GM12865 (cell line): ENCODE data around the gene ATP8B3.

Experiments used
- DNase-seq: peaks from one replicate; pipeline ENCODE4 v3.0.0; 2010; ENCODE audit warnings: low read depth
- H3K4me3 ChIP-seq: 2 replicates; pipeline ENCODE4 v1.5.1; 2011; ENCODE audit warnings: mild to moderate bottlenecking, low read depth, low read length, control low read depth
- TF ChIP-seq, protein P1 (sequence below): IDR thresholded peaks from 2 replicates; pipeline ENCODE4 v1.5.1; 2011; ENCODE audit warnings: low read length, control low read depth, low read depth, inconsistent platforms; ENCODE audit not compliant: insufficient read depth; ENCODE audit errors: missing control alignments

The ATP8B3 gene

DNA sequence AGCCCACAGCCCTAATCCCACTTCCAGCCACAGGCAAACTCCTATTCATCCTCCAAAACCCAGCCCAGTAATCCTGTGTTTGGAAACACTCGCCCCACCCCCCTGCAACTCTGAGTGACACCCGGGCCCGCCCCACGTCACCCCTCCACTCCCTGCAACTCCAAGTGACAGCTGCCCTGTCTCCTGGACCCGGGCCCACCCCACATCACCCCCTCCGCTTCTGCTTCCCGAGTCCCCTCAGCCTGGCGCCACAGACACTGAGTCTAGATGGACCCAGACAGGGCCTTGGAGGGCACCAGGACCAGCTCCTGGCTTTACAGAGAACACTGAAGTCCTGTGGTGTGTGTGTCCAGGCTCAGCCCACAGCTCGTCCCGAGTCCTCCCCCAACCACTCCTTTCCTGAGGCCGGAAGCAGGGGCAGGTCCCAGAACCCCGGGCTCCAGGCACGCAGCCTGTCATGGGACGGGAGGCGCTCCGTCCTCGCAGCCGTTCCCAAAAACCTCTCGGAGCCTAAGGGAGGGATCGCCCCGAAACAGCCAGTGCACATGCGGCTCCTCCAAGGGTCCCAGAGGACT lies 28.6 kb upstream of the ATP8B3 start:
- no peak for DNase-seq
- no peak overlapping the region for H3K4me3 ChIP-seq
- TF ChIP-seq, protein P1, sequence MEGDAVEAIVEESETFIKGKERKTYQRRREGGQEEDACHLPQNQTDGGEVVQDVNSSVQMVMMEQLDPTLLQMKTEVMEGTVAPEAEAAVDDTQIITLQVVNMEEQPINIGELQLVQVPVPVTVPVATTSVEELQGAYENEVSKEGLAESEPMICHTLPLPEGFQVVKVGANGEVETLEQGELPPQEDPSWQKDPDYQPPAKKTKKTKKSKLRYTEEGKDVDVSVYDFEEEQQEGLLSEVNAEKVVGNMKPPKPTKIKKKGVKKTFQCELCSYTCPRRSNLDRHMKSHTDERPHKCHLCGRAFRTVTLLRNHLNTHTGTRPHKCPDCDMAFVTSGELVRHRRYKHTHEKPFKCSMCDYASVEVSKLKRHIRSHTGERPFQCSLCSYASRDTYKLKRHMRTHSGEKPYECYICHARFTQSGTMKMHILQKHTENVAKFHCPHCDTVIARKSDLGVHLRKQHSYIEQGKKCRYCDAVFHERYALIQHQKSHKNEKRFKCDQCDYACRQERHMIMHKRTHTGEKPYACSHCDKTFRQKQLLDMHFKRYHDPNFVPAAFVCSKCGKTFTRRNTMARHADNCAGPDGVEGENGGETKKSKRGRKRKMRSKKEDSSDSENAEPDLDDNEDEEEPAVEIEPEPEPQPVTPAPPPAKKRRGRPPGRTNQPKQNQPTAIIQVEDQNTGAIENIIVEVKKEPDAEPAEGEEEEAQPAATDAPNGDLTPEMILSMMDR = no peak

DNA sequence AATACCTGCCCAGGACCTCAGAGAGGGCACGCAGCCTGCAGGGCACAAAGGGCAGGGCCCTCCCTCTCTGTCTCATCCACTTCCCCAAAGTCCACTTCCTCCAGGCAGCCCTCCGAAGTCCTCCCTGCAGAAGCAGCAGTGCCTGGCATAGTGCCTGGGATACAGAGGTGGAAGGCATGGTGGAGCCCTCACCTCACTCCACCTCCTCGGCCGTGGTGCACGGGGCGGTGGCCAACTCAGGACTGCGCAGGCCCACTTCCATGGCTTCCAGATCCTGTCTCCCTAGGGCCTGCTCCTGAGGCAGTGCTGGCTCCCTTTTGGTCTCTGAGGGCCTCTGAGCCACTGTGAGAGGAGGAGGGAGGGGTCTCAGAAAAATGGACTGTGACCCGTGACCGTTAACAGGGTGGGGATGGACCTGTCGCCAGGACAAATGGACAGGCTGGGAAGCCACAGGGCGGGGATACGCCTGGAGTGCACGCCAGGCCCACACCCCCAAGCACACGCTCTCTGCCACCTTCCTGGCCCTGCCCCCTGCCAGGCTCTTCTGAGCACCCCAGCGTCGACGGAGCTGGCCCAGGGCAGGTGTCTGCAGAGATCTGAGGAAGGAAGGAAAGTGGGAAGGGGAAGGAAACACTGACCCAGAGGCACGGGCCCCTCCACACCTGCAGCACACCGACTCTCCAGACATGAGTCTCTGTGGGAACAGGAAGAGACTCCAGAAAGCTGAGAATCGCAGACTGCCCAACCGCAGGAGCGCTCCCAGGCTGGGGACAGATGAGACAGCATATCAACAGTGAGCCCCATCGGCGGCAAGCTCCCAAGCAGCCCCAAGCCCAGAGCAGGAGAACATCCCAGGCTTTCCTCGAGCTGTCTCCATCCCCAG lies 27.8 kb upstream of the ATP8B3 start:
- TF ChIP-seq, protein P1 = no peak
- no peak overlapping the region for H3K4me3 ChIP-seq
- DNase-seq = no peak

DNA sequence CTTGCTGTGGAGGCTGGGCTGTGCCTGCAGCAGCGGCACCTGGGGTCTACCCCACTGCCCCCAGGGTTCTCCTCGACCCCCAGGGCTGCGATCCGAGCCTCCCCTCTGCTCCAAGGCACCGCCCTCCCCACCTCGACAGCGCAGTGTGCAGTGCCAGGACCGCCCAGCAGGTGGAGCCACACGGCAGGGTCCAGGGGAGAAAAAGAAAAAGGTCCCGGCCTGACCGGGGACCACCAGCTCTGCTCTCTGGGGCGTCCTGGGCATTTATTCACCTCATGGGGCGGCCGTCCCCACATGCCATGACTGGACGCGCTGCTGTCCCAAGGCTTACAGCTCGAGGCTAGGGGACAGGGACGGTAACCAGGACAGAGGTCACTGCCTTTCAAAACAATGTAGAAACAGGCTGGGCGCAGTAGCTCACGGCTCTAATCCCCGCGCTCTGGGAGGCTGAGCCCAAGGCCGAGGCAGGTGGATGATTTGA lies 25.6 kb upstream of the ATP8B3 start:
- no peak overlapping the region for H3K4me3 ChIP-seq
- DNase-seq = peak; percentile 53
- TF ChIP-seq, protein P1 = peak; percentile 93

DNA sequence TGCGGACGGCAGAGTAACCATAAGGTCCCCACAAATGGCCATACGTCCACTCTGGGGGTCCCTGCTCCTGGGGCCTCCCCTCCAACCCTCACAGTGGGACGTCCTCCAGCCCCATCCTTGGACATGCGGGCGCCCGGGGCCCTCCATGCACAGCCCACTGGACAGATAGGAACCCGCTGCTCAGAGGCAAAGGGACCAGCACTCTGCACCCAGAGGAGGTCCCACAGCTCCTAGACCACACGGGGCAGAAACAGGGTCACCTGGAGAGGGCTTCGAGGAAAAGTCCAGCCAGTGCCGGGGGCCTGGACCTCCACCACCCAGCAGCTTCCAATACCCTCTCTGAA lies 25.1 kb upstream of the ATP8B3 start:
- TF ChIP-seq, protein P1 = no peak
- no peak for DNase-seq
- H3K4me3 ChIP-seq = no peak overlapping the region

DNA sequence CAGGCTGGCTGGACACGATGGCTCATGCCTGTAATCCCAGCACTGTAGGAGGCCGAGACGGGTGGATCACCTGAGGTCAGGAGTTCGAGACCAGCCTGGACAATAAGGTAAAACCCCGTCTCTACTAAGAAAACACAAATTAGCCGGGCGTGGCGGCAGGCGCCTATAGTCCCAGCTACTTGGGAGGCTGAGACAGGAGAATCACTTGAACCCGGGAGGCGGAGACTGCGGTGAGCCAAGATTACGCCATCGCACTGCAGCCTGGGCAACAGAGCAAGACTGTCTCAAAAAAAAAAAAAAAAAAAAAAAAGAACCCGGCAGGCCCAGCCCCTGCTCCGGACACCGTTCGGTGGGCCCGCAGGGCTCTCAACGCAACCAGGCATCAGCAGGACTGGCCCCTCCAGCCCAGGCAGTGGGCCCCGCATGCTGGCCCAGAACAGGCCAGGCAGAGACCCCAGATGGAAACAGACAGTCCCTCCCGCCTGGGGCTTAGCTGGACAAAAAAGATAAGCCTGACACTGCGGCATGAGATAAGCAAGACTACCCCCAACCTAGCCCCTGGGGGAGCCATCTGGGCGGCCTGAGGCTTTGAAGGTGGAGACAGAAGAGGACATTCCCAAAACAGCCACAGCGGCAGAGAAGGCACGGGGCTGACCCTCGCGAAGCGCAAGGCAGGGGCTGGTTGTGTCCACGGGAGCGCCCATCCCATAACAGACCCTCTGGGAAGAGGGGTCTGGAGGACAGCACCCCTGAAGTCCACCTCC lies 24.6 kb upstream of the ATP8B3 start:
- TF ChIP-seq, protein P1 = no peak
- no peak overlapping the region for H3K4me3 ChIP-seq
- DNase-seq = no peak

DNA sequence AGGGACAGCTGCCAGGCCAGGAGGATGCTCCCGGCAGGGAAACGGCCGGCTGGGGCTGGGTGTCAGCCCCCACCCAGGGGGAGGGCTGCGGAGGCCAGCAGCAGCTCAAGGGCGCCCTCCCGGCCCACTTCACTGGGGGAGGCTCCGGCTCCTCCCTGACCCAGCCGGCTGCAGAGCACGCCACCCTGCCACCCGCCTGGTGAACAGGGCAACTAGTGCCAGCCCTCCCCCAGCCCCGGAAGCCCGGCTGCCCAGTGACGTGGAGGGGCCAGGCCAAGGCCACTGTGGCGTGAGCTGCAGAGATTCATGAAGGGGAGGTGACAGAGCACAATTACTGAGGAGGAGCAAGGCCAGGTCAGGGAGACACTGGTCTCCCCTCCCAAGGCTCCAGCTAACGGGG lies 21.5 kb upstream of the ATP8B3 start:
- no peak for DNase-seq
- no peak overlapping the region for H3K4me3 ChIP-seq
- TF ChIP-seq, protein P1 = no peak
